H1 (cell line): ENCODE measurements around the gene TMEM253. TPM values are rescaled to one million over a fixed set of nuclear protein-coding genes. Genes with fewer than 3 reads are reported as not detected.
A peak's percentile ranks its signal among the peaks of the same experiment; 100 is the strongest.

ENCODE experiments used
- CREB1 ChIP-seq: IDR thresholded peaks from 2 replicates; pipeline ENCODE4 v1.6.1; 2012; ENCODE audit warnings: inconsistent platforms
- RAD21 ChIP-seq, 2 experiments: IDR thresholded peaks in 1 of 2; conservative IDR thresholded peaks in 1 of 2; 2 replicates each; pipeline ENCODE4 v1.6.1; 2011; ENCODE audit warnings: low read depth in 2 of 2, low read length in 2 of 2, improper control_type of control experiment in 1 of 2, inconsistent platforms in 1 of 2, mild to moderate bottlenecking in 1 of 2, moderate library complexity in 1 of 2
- TAF1 ChIP-seq: IDR thresholded peaks from 2 replicates; pipeline ENCODE4 v1.6.1; 2011; ENCODE audit warnings: mild to moderate bottlenecking, low read depth, low read length
- polyA plus RNA-seq, 7 experiments: library from polyadenylated mRNA; depleted of rRNA in 3 of 7; stranded (reverse) in 5 of 7; unstranded in 2 of 7; fragments of >200 nt in 5 of 7; fragments of 200-250 nt in 2 of 7; gene quantifications; 1 replicate in 5 of 7; 2 replicates in 1 of 7; 4 replicates in 1 of 7; pipeline versions ENCODE4 v1.2.1 to v1.2.3, GENCODE V29; 2011 to 2013; ENCODE audit warnings: missing spikeins in 2 of 7, mixed read lengths in 2 of 7
- total RNA-seq: library from RNA; stranded (reverse); fragmentation: NEBNext Ultra II Directional; extraction: Animal tissue kit (Norgen Biotek cat#: 25700); gene quantifications from 2 replicates; pipeline ENCODE4 v1.2.1, GENCODE V29; 2021
- TF ChIP-seq, protein P1 (sequence below): IDR thresholded peaks from 2 replicates; pipeline ENCODE4 v1.6.1; 2011; ENCODE audit warnings: low read depth, mild to moderate bottlenecking, low read length; ENCODE audit not compliant: insufficient read depth

TMEM253 gene
- total and polyA plus RNA-seq, 2 of the 8 experiments (the other 6 are each of a cell fraction or from before 2014, with no cell fraction given), result 1.9 to 2.2 TPM

- TF ChIP-seq RAD21 (IDR thresholded peaks at IDR 0.05 in 1 of 2, conservative IDR thresholded peaks at IDR 0.05 in 1 of 2; ENCODE audit: low read depth in 2 of 2, low read length in 2 of 2) (peak; percentile 87 to 92), TAF1 (0 out of 2 replicates have a peak, but pooled peaks have one; percentile 31), CREB1 (peak; percentile 77)
- TF ChIP-seq, protein P1, sequence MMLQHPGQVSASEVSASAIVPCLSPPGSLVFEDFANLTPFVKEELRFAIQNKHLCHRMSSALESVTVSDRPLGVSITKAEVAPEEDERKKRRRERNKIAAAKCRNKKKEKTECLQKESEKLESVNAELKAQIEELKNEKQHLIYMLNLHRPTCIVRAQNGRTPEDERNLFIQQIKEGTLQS, result peak; percentile 85
These were observed 8.4 kb upstream of the TMEM253 start (continued) for GRCh38 chr14:21092273-21093011.
